ENCODE measurements around the gene SMIM35. TPM values are rescaled to one million over a fixed set of nuclear protein-coding genes. Genes with fewer than 3 reads are reported as not detected.

SMIM35 gene
- total and polyA plus RNA-seq, 2 of the 4 experiments (the other 2 are of a cell fraction): not detected

- no peak overlapping the region for H3K56ac ChIP-seq (ENCODE audit: extremely low read depth, insufficient read depth, low read length)
- H3K27ac ChIP-seq (ENCODE audit: insufficient read depth, low read length): no peak overlapping the region
- H4K5ac ChIP-seq (ENCODE audit: low read depth, low read length): no peak overlapping the region
- no peaks in the 10 kb centered on the region for H3K9me1 ChIP-seq (ENCODE audit: insufficient read depth, low read length)
- H3K27me3 ChIP-seq (ENCODE audit: control insufficient read depth, insufficient read depth, low read length): peaks cover 2% of the 10 kb centered on the region
- H3K4me3 ChIP-seq (ENCODE audit: insufficient read depth, low read depth, low read length): no peak overlapping the region
- H3K9me3 ChIP-seq (ENCODE audit: control insufficient read depth, insufficient read depth, low read length): no peaks in the 10 kb centered on the region
- TF ChIP-seq CEBPB (IDR thresholded peaks at IDR 0.05; ENCODE audit: low read depth, low read length) (no peak), MAZ (IDR thresholded peaks at IDR 0.05; ENCODE audit: borderline replicate concordance, low read depth, low read length) (no peak), RCOR1 (IDR thresholded peaks at IDR 0.05; ENCODE audit: insufficient replicate concordance, low read length) (no peak), MAFK (IDR thresholded peaks at IDR 0.05; ENCODE audit: low read depth, low read length) (no peak), NFE2L2 (IDR thresholded peaks at IDR 0.05; ENCODE audit: low read depth, low read length) (no peak), BHLHE40 (IDR thresholded peaks at IDR 0.05; ENCODE audit: low read depth, low read length) (no peak), POLR2A (IDR thresholded peaks at IDR 0.05; ENCODE audit: low read depth, low read length) (no peak), RFX5 (IDR thresholded peaks at IDR 0.05; ENCODE audit: low read depth, low read length) (no peak), MXI1 (IDR thresholded peaks at IDR 0.05; ENCODE audit: borderline replicate concordance, low read depth, low read length) (no peak), FOS (IDR thresholded peaks at IDR 0.05; ENCODE audit: low read depth, low read length) (no peak), SMC3 (IDR thresholded peaks at IDR 0.05; ENCODE audit: low read depth, low read length) (no peak), CHD1 (IDR thresholded peaks at IDR 0.05; ENCODE audit: low read depth, low read length) (no peak), ELK1 (IDR thresholded peaks at IDR 0.05; ENCODE audit: borderline replicate concordance, low read depth, low read length) (no peak), RAD21 (IDR thresholded peaks at IDR 0.05; ENCODE audit: low read length) (no peak)
- TF ChIP-seq, protein P1, sequence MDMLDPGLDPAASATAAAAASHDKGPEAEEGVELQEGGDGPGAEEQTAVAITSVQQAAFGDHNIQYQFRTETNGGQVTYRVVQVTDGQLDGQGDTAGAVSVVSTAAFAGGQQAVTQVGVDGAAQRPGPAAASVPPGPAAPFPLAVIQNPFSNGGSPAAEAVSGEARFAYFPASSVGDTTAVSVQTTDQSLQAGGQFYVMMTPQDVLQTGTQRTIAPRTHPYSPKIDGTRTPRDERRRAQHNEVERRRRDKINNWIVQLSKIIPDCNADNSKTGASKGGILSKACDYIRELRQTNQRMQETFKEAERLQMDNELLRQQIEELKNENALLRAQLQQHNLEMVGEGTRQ (IDR thresholded peaks at IDR 0.05; ENCODE audit: low read depth, low read length): no peak
- TF ChIP-seq, protein P2, sequence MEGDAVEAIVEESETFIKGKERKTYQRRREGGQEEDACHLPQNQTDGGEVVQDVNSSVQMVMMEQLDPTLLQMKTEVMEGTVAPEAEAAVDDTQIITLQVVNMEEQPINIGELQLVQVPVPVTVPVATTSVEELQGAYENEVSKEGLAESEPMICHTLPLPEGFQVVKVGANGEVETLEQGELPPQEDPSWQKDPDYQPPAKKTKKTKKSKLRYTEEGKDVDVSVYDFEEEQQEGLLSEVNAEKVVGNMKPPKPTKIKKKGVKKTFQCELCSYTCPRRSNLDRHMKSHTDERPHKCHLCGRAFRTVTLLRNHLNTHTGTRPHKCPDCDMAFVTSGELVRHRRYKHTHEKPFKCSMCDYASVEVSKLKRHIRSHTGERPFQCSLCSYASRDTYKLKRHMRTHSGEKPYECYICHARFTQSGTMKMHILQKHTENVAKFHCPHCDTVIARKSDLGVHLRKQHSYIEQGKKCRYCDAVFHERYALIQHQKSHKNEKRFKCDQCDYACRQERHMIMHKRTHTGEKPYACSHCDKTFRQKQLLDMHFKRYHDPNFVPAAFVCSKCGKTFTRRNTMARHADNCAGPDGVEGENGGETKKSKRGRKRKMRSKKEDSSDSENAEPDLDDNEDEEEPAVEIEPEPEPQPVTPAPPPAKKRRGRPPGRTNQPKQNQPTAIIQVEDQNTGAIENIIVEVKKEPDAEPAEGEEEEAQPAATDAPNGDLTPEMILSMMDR (conservative IDR thresholded peaks at IDR 0.05; ENCODE audit: low read depth, low read length): no peak
- no peak overlapping the region for H3K23ac ChIP-seq (ENCODE audit: low read depth, low read length)
- in situ Hi-C loops (cut with MboI; ENCODE audit: low sequenced_read_pairs): no loop called here
- no peak overlapping the region for H2BK20ac ChIP-seq (ENCODE audit: low read depth, low read length)
- no peak overlapping the region for H4K8ac ChIP-seq (ENCODE audit: low read depth in 2 of 2, low read length in 2 of 2)
- H3K79me1 ChIP-seq (ENCODE audit: low read depth in 1 of 2, low read length in 2 of 2): no peaks in the 10 kb centered on the region
- no peak overlapping the region for H3K18ac ChIP-seq (ENCODE audit: low read depth, low read length)
- no peak overlapping the region for H2BK5ac ChIP-seq (ENCODE audit: low read depth, low read length, poor library complexity, severe bottlenecking)
- ATAC-seq (ENCODE audit: low read depth) (no peak), DNase-seq (no peak)
- no TSS peak for BruUV-seq (replicated peaks)
- H2AFZ ChIP-seq (replicated peaks; ENCODE audit: low read length, poor library complexity): no peak overlapping the region
- no peaks in the 10 kb centered on the region for H4K20me1 ChIP-seq (ENCODE audit: insufficient read depth, low read length)
- no peak overlapping the region for H2AK5ac ChIP-seq (ENCODE audit: low read depth, low read length)
- intact Hi-C loops (cut with micrococcal nuclease): no loop called here
- H3K36me3 ChIP-seq (ENCODE audit: control insufficient read depth, insufficient read depth, low read length): no peaks in the 10 kb centered on the region
- ChIA-PET POLR2A (ENCODE audit: unreplicated experiment) (no interaction called here), CTCF (no interaction called here)
- H3K4me2 ChIP-seq (ENCODE audit: low read depth, low read length): no peak overlapping the region
- no peak overlapping the region for H2BK120ac ChIP-seq (ENCODE audit: low read depth, low read length)
- dilution Hi-C loops (cut with HindIII; ENCODE audit: low sequenced_read_pairs, unreplicated experiment): no loop called here
- no peak overlapping the region for H3K4ac ChIP-seq (ENCODE audit: low read depth, low read length)
- no peak overlapping the region for H2BK15ac ChIP-seq (ENCODE audit: low read depth, low read length)
- no peak overlapping the region for H2AK9ac ChIP-seq (replicated peaks; ENCODE audit: low read depth, low read length, poor library complexity)
- no CpG with 5 or more reads among the region's 1 CpG for WGBS, 2 experiments (ENCODE audit: extremely low coverage in 2 of 2, insufficient read length in 1 of 2)
- H3K14ac ChIP-seq (replicated peaks; ENCODE audit: low read depth, low read length): no peak overlapping the region
- no peaks in the 10 kb centered on the region for H3K4me1 ChIP-seq (ENCODE audit: control insufficient read depth, insufficient read depth, low read length)
- no peak overlapping the region for H3K9ac ChIP-seq (ENCODE audit: low read depth, low read length)
- H4K91ac ChIP-seq (ENCODE audit: insufficient read depth, low read depth, low read length): no peak overlapping the region
Observed at GRCh38 chr11:118120793-118121192, 34.0 kb upstream of the SMIM35 start.
